ENCODE results near the gene GGT6. TPM values are rescaled to one million over a fixed set of nuclear protein-coding genes. Genes with fewer than 3 reads are reported as not detected.

Gene GGT6
- polyA plus RNA-seq, 2 donors = 49.5 to 72.3 TPM

Other genes starting within 250 kb of the GGT6 start
- 10 to 100 TPM; 28.4 to 45.7 TPM for gene UBE2G1, start 193.9 kb downstream of the GGT6 start, polyA plus RNA-seq
- 1 to 10 TPM in 1 of 2 donors, under 1 TPM in 1; 0.36 to 1.3 TPM for gene SPNS3, start 126.6 kb downstream of the GGT6 start, polyA plus RNA-seq
- gene SPNS2, start 61.7 kb downstream of the GGT6 start, polyA plus RNA-seq = 100 to 1,000 TPM in 1 of 2 donors, 10 to 100 TPM in 1; 95.3 to 238 TPM
- 10 to 100 TPM; 32.6 to 44.8 TPM for gene MYBBP1A, start 5.2 kb downstream of the GGT6 start, polyA plus RNA-seq
- 1 to 10 TPM in 1 of 2 donors, under 1 TPM in 1; 0.53 to 1.4 TPM for gene SMTNL2, start 24.0 kb upstream of the GGT6 start, polyA plus RNA-seq
- gene ALOX15, start 81.1 kb upstream of the GGT6 start, polyA plus RNA-seq = under 1 TPM; 0.04 to 0.22 TPM
- 10 to 100 TPM; 19.2 to 29.8 TPM for gene PELP1, start 143.6 kb upstream of the GGT6 start, polyA plus RNA-seq
- 10 to 100 TPM; 10.6 TPM for gene ARRB2, start 150.1 kb upstream of the GGT6 start, polyA plus RNA-seq
- gene MED11, start 170.9 kb upstream of the GGT6 start, polyA plus RNA-seq = 10 to 100 TPM; 29.8 to 31.1 TPM
- gene ZMYND15, start 179.3 kb upstream of the GGT6 start, polyA plus RNA-seq = under 1 TPM; 0.82 to 0.96 TPM
- gene CXCL16, start 179.4 kb upstream of the GGT6 start, polyA plus RNA-seq = 10 to 100 TPM; 10.9 to 20.3 TPM
- gene TM4SF5, start 211.3 kb upstream of the GGT6 start, polyA plus RNA-seq = under 1 TPM in 1 of 2 donors, not detected in 1; 0.07 TPM
- 1 to 10 TPM; 1.3 to 1.5 TPM for gene VMO1, start 225.8 kb upstream of the GGT6 start, polyA plus RNA-seq
- under 1 TPM in 1 of 2 donors, not detected in 1; 0.38 TPM for gene GLTPD2, start 228.4 kb upstream of the GGT6 start, polyA plus RNA-seq
- gene PSMB6, start 235.6 kb upstream of the GGT6 start, polyA plus RNA-seq = 100 to 1,000 TPM; 110 to 248 TPM
- 10 to 100 TPM; 66.9 to 67.4 TPM for gene PLD2, start 246.6 kb upstream of the GGT6 start, polyA plus RNA-seq

Measured in esophagus (tissue), 2 donors.